ENCODE results near the gene SRSF10.

Gene SRSF10

DNA sequence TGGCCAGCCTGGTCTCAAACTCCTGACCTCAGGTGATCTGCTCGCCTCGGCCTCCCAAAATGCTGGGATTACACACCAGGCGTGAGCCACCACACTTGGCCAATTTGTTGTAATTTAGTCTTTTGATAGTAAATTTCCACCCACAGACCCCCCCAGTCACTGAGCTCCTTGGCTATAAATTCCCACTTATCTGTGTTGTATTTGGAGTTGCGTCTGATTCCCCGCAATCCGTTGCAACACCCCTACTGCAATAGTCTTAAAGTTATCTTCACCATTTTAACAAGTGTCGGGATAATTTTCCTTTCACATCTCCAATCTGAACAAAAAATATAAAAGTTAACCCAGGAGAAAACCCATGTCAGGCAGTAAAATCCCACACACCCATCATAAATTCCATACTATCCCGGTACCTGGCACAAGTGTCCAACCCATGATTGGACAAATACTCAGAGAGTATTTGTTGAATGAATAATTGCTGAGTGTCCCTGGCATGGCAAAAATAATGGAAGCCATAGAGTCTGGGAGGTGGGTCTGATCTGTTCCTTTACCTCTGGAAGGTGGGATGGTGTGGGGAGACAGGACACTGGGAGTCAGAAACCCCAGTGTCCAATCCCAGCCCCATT lies 57.7 kb downstream of the SRSF10 start:
- no peak overlapping the region for H3K27ac ChIP-seq (ENCODE audit: low read length)
- no peak overlapping the region for H2AFZ ChIP-seq (ENCODE audit: low read depth, low read length)
- peaks cover 5% of the 10 kb centered on the region; the same call in 1 of the 2 replicates for H3K4me1 ChIP-seq (ENCODE audit: low read length)
- H3K36me3 ChIP-seq (replicated peaks; ENCODE audit: low read depth, low read length), result no peaks in the 10 kb centered on the region
- no peaks in the 10 kb centered on the region for H3K27me3 ChIP-seq (ENCODE audit: low read depth, low read length)
- no peak overlapping the region for H3K9ac ChIP-seq (ENCODE audit: low read length)
- H4K20me1 ChIP-seq (ENCODE audit: insufficient read depth, low read length), result no peaks in the 10 kb centered on the region
- no peaks in the 10 kb centered on the region for H3K9me3 ChIP-seq (ENCODE audit: insufficient read depth, low read length)
- no peaks in the 10 kb centered on the region for H3K79me2 ChIP-seq (ENCODE audit: low read length)
- H3K4me3 ChIP-seq (ENCODE audit: low read length), result no peak overlapping the region
- H3K4me2 ChIP-seq (ENCODE audit: low read length), result no peak overlapping the region
- TF ChIP-seq EZH2phosphoT487 (IDR thresholded peaks at IDR 0.05; ENCODE audit: low read depth), result no peak
- TF ChIP-seq, protein P1, sequence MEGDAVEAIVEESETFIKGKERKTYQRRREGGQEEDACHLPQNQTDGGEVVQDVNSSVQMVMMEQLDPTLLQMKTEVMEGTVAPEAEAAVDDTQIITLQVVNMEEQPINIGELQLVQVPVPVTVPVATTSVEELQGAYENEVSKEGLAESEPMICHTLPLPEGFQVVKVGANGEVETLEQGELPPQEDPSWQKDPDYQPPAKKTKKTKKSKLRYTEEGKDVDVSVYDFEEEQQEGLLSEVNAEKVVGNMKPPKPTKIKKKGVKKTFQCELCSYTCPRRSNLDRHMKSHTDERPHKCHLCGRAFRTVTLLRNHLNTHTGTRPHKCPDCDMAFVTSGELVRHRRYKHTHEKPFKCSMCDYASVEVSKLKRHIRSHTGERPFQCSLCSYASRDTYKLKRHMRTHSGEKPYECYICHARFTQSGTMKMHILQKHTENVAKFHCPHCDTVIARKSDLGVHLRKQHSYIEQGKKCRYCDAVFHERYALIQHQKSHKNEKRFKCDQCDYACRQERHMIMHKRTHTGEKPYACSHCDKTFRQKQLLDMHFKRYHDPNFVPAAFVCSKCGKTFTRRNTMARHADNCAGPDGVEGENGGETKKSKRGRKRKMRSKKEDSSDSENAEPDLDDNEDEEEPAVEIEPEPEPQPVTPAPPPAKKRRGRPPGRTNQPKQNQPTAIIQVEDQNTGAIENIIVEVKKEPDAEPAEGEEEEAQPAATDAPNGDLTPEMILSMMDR (IDR thresholded peaks at IDR 0.05; ENCODE audit: low read depth, low read length), result no peak

DNA sequence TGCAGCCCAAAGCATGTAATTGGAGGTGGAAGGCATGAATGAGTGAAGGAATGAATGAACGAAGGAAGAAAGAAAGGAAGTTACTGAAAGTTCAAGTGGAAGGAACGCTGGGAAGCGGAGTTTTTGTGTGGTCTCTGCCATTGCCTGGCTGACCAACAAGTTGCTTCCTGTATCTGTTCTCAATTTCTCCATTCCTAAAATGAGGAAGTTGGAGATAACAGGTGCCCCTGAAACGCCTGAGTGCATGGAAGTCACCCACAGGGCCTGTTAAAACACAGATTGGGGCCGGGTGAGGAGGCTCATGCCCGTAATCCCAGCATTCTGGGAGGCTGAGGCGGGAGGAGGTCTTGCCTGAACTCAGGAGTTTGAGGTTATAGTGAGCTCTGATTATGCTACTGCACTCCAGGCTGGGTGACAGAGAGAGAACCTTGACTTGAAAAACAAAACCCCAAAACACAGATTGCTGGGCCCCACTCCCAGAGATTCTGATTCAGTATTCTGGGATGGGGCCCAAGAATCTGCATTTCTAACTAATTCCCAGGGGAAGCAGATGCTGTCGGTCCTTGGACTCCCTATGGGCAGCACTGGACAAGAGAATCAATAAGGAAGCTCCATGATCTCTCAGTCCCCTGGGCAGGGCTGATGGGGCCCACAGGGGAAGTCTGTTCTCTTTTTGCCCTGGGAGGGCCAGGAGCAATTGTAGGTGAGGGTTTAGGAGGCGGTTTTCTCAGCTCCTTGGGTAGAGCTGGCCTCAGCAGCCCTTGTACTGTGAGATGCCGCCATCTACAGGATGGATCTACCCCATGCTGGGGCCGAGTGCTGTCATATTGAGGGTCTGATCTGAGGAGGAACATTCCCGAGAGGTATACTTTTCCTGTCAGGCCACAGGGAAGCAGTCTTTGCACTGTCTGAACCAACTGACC lies 63.7 kb downstream of the SRSF10 start:
- Histone ChIP-seq H3K27me3 (ENCODE audit: low read depth, low read length) (no peaks in the 10 kb centered on the region), H3K9me3 (ENCODE audit: insufficient read depth, low read length) (no peaks in the 10 kb centered on the region), H3K4me3 (ENCODE audit: low read length) (peak overlapping the region; percentile 61), H3K4me2 (ENCODE audit: low read length) (peak overlapping the region; percentile 98), H3K9ac (ENCODE audit: low read length) (peak overlapping the region; percentile 77), H2AFZ (ENCODE audit: low read depth, low read length) (no peak overlapping the region), H3K4me1 (ENCODE audit: low read length) (peaks cover 53% of the 10 kb centered on the region), H3K79me2 (ENCODE audit: low read length) (peaks cover 25% of the 10 kb centered on the region), H4K20me1 (ENCODE audit: insufficient read depth, low read length) (no peaks in the 10 kb centered on the region), H3K27ac (ENCODE audit: low read length) (peak overlapping the region; percentile 89), H3K36me3 (replicated peaks; ENCODE audit: low read depth, low read length) (peaks cover 4% of the 10 kb centered on the region)
- TF ChIP-seq, protein P1 (IDR thresholded peaks at IDR 0.05; ENCODE audit: low read depth, low read length), result peak; percentile 82
- no peak for TF ChIP-seq EZH2phosphoT487 (IDR thresholded peaks at IDR 0.05; ENCODE audit: low read depth)

DNA sequence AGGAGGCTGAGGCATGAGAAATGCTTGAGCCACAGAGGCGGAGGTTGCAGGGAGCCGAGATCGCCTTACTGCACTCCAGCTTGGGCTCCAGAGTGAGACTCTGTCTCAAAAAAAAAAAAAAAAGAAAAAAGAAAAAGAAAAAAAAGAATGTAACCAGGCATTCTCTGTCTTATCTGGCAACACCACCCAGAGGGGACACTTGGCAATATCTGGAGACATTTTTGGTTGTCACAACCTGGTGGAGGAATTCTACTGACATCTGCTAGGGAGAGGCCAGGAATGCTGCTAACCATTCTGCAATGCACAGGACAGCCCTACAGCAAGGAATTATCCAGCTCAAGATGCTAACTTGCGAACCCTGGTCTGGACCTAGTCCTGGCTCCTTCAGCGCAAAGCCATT lies 64.7 kb downstream of the SRSF10 start:
- H3K9ac ChIP-seq (ENCODE audit: low read length), result no peak overlapping the region
- H3K27me3 ChIP-seq (ENCODE audit: low read depth, low read length), result no peaks in the 10 kb centered on the region
- peaks cover 8% of the 10 kb centered on the region for H3K36me3 ChIP-seq (replicated peaks; ENCODE audit: low read depth, low read length)
- H3K27ac ChIP-seq (ENCODE audit: low read length), result peak overlapping the region; percentile 89
- H3K9me3 ChIP-seq (ENCODE audit: insufficient read depth, low read length), result no peaks in the 10 kb centered on the region
- H3K4me3 ChIP-seq (ENCODE audit: low read length), result no peak overlapping the region
- H3K4me1 ChIP-seq (ENCODE audit: low read length), result peaks cover 63% of the 10 kb centered on the region
- peaks cover 35% of the 10 kb centered on the region for H3K79me2 ChIP-seq (ENCODE audit: low read length)
- no peak for TF ChIP-seq EZH2phosphoT487 (IDR thresholded peaks at IDR 0.05; ENCODE audit: low read depth)
- TF ChIP-seq, protein P1 (IDR thresholded peaks at IDR 0.05; ENCODE audit: low read depth, low read length), result peak; percentile 32
- H2AFZ ChIP-seq (ENCODE audit: low read depth, low read length), result no peak overlapping the region
- H3K4me2 ChIP-seq (ENCODE audit: low read length), result peak overlapping the region; percentile 98
- no peaks in the 10 kb centered on the region for H4K20me1 ChIP-seq (ENCODE audit: insufficient read depth, low read length)

DNA sequence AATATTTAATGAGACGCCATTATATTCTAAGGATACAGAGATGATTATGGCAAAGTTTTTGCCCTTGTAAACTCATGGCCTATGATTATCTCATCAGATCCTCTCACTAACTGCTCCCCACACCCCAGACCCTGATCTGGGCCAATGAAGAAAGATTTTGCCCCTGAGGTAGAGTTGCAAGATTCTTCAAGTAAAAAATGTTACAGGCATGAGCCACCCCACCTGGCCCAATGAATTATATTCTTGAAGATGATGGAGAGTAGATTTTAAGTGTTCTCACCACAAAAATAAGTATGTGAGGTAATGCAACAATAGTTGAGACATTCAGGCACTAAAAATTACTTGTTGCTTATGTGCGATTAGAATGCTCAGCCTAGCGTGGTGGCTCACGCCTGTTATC lies 65.2 kb downstream of the SRSF10 start:
- peaks cover 67% of the 10 kb centered on the region for H3K4me1 ChIP-seq (ENCODE audit: low read length)
- peak overlapping the region; percentile 60 for H3K27ac ChIP-seq (ENCODE audit: low read length)
- H3K4me3 ChIP-seq (ENCODE audit: low read length), result no peak overlapping the region
- no peak overlapping the region for H3K9ac ChIP-seq (ENCODE audit: low read length)
- H3K9me3 ChIP-seq (ENCODE audit: insufficient read depth, low read length), result no peaks in the 10 kb centered on the region
- TF ChIP-seq, protein P1 (IDR thresholded peaks at IDR 0.05; ENCODE audit: low read depth, low read length), result no peak
- TF ChIP-seq EZH2phosphoT487 (IDR thresholded peaks at IDR 0.05; ENCODE audit: low read depth), result no peak
- no peaks in the 10 kb centered on the region for H4K20me1 ChIP-seq (ENCODE audit: insufficient read depth, low read length)
- H2AFZ ChIP-seq (ENCODE audit: low read depth, low read length), result no peak overlapping the region
- H3K36me3 ChIP-seq (replicated peaks; ENCODE audit: low read depth, low read length), result peaks cover 8% of the 10 kb centered on the region
- H3K79me2 ChIP-seq (ENCODE audit: low read length), result peaks cover 40% of the 10 kb centered on the region
- no peak overlapping the region for H3K4me2 ChIP-seq (ENCODE audit: low read length)
- no peaks in the 10 kb centered on the region for H3K27me3 ChIP-seq (ENCODE audit: low read depth, low read length)
